ENCODE results near the gene TBC1D22B. TPM values are rescaled to one million over a fixed set of nuclear protein-coding genes. Genes with fewer than 3 reads are reported as not detected.
"Not testable (repeated sequence)": the region's sequence is repeated elsewhere in the genome, so short reads cannot be mapped to it uniquely, and the experiment has no call there.

TBC1D22B gene
- total RNA-seq, 1 donor from 2014 or later: 4.7 TPM

DNA sequence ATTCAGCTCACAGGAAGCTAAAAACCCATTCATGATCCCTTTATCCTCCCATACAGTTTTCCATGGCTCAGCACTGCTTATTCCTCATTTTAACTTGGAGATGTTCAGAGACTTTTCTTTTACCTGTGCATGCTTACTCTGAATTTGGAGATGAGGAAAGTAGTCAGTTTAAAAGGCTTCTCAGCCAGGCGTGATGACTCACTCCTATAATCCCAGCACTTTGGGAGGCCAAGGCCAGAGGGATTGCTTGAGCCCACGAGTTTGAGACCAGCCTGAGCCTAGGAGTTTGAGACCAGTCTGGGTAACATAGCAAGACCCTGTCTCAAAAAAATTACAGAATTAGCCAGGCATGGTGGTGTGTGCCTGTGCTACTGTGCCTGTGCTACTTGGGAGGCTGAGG lies 30.7 kb downstream of the TBC1D22B start:
- H3K4me3 ChIP-seq (ENCODE audit: low read depth, low read length): no peak overlapping the region
- no peak for TF ChIP-seq CTCF (IDR thresholded peaks at IDR 0.05; ENCODE audit: insufficient read depth, low read length, severe bottlenecking)
- H3K27me3 ChIP-seq (ENCODE audit: control insufficient read depth, insufficient read depth, low read length): no peaks in the 10 kb centered on the region
- peaks cover 7% of the 10 kb centered on the region for H3K36me3 ChIP-seq (ENCODE audit: control insufficient read depth, insufficient read depth, low read length)
- no peak for DNase-seq (ENCODE audit: low read depth)
- FAIRE-seq: no peak

GRCh38 chr6:37289931-37290330 lies 32.4 kb downstream of the TBC1D22B start:
- FAIRE-seq (no peak), DNase-seq (ENCODE audit: low read depth) (no peak)
- TF ChIP-seq CTCF (IDR thresholded peaks at IDR 0.05; ENCODE audit: insufficient read depth, low read length, severe bottlenecking): no peak
- no peaks in the 10 kb centered on the region for H3K27me3 ChIP-seq (ENCODE audit: control insufficient read depth, insufficient read depth, low read length)
- H3K36me3 ChIP-seq (ENCODE audit: control insufficient read depth, insufficient read depth, low read length): peaks cover 7% of the 10 kb centered on the region
- H3K4me3 ChIP-seq (ENCODE audit: low read depth, low read length): no peak overlapping the region

DNA sequence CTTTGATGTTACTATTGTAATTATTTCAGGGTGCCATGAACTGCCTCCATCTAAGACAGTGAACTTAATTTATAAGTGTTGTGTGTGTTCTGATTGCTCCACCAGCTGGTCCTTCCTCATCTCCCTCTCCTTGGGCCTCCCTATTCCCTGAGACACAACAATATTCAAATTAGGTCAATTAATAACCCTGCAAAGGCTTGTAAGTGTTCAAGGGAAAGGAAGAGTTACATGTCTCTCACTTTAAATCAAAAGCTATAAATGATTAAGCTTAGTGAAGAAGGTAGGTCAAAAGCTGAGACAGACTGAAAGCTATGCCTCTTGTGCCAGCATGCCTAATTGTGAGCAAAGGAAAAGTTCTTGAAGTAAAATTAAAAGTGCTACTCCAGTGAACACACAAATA lies 35.9 kb downstream of the TBC1D22B start:
- FAIRE-seq (no peak), DNase-seq (ENCODE audit: low read depth) (no peak)
- H3K27me3 ChIP-seq (ENCODE audit: control insufficient read depth, insufficient read depth, low read length): no peaks in the 10 kb centered on the region
- peaks cover 5% of the 10 kb centered on the region for H3K36me3 ChIP-seq (ENCODE audit: control insufficient read depth, insufficient read depth, low read length)
- no peak overlapping the region for H3K4me3 ChIP-seq (ENCODE audit: low read depth, low read length)
- TF ChIP-seq CTCF (IDR thresholded peaks at IDR 0.05; ENCODE audit: insufficient read depth, low read length, severe bottlenecking): no peak

- not testable (repeated sequence) for H3K4me3 ChIP-seq (ENCODE audit: low read depth, low read length); H3K36me3 ChIP-seq (ENCODE audit: control insufficient read depth, insufficient read depth, low read length); DNase-seq (ENCODE audit: low read depth); H3K27me3 ChIP-seq (ENCODE audit: control insufficient read depth, insufficient read depth, low read length); FAIRE-seq
Measured at GRCh38 chr6:37297637-37298036, 40.1 kb downstream of the TBC1D22B start.

- FAIRE-seq: no peak
- DNase-seq (ENCODE audit: low read depth): no peak
- H3K36me3 ChIP-seq (ENCODE audit: control insufficient read depth, insufficient read depth, low read length): peaks cover 8% of the 10 kb centered on the region
- H3K4me3 ChIP-seq (ENCODE audit: low read depth, low read length): no peak overlapping the region
- no peaks in the 10 kb centered on the region for H3K27me3 ChIP-seq (ENCODE audit: control insufficient read depth, insufficient read depth, low read length)
- TF ChIP-seq CTCF (IDR thresholded peaks at IDR 0.05; ENCODE audit: insufficient read depth, low read length, severe bottlenecking): no peak
Measured at GRCh38 chr6:37298958-37299357, 41.4 kb downstream of the TBC1D22B start.

DNA sequence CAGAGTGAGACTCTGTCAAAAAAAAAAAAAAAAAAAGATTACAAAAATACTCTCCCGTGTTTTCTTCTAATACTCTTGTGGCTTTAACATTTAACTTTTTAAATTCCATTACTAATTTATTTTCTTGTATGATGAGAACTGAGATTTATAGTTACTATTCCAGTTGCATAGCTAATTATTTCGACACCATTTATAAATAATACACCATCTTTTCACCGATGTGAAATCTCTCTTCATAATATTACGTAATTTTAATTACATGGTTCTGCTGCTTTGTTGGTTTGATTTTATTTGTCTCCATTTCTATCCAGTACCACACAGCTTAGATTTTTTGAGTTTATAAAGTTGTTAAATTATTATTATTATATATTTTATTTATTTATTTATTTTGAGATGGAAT lies 42.4 kb downstream of the TBC1D22B start:
- no peak for TF ChIP-seq CTCF (IDR thresholded peaks at IDR 0.05; ENCODE audit: insufficient read depth, low read length, severe bottlenecking)
- FAIRE-seq: no peak
- no peaks in the 10 kb centered on the region for H3K27me3 ChIP-seq (ENCODE audit: control insufficient read depth, insufficient read depth, low read length)

More for the DNA sequence above, 42.4 kb downstream of the TBC1D22B start:
- DNase-seq (ENCODE audit: low read depth): no peak
- Histone ChIP-seq H3K4me3 (ENCODE audit: low read depth, low read length) (no peak overlapping the region), H3K36me3 (ENCODE audit: control insufficient read depth, insufficient read depth, low read length) (peaks cover 5% of the 10 kb centered on the region)

All from bronchial epithelial cell (primary cell).